Activated CD4-positive, alpha-beta memory T cell treated with anti-CD3 and anti-CD28 coated beads for 36 hours (primary cell): ENCODE measurements around the gene MAP1LC3B2. TPM values are rescaled to one million over a fixed set of nuclear protein-coding genes. Genes with fewer than 3 reads are reported as not detected.

Experiments
- CTCF ChIA-PET: fragments of 350-600 bp; sonication (Branson Sonifier 250); formaldehyde crosslinking; loops from one replicate; lab custom pipeline; 2021; ENCODE audit warnings: antibody characterized with exemption, inconsistent platforms; lab: Charles Lee
- POLR2A ChIA-PET: fragments of 350-600 bp; sonication (Branson Sonifier 250); formaldehyde crosslinking; loops from one replicate; lab custom pipeline; 2021; ENCODE audit warnings: antibody characterized with exemption; lab: Charles Lee
- DNase-seq: peaks from one replicate; pipeline ENCODE4 v3.0.0-alpha.2; 2020
- H3K27ac Mint-ChIP-seq: one replicate; pipeline ENCODE4 v1.8.0; 2021; ENCODE audit warnings: mixed read lengths
- H3K27me3 Mint-ChIP-seq: one replicate; pipeline ENCODE4 v1.8.0; 2021; ENCODE audit warnings: mixed read lengths
- H3K36me3 Mint-ChIP-seq: one replicate; pipeline ENCODE4 v1.8.0; 2021; ENCODE audit warnings: mixed read lengths
- H3K4me1 Mint-ChIP-seq: one replicate; pipeline ENCODE4 v1.8.0; 2021; ENCODE audit warnings: low read depth, mixed read lengths
- H3K4me3 Mint-ChIP-seq: one replicate; pipeline ENCODE4 v1.8.0; 2021; ENCODE audit warnings: mild to moderate bottlenecking, mixed read lengths
- H3K9me3 Mint-ChIP-seq: one replicate; pipeline ENCODE4 v1.8.0; 2021; ENCODE audit warnings: mixed read lengths
- intact Hi-C: fragments of 100-400 bp; cut with micrococcal nuclease; formaldehyde crosslinking; loops from one replicate; pipeline ENCODE4 v1.15.1; 2023
- total RNA-seq, 2 experiments: library from RNA; stranded (reverse); gene quantifications; one replicate each; pipeline ENCODE4 v1.2.3, GENCODE V29; 2021

Gene MAP1LC3B2
- total RNA-seq, 2 experiments from 2014 or later = 0.78 to 1.2 TPM

DNA sequence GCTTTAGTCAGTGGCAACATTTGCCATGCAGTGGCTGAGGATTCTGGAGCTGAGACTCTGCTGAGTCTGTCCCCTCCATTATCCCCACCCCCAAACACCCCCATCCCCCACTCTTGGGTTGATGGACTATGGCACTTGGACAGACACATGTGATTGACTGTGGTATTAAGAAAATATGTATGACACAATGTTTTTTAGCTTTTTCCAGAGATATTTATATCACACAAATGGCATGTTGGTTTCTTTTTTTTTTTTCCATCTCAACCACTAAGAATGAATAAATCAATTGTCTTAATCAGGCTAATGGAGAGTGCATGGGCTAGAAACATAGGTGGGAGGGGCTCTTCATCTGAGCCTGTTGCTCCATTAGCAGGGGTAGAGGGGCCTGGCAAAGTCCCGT is 30.7 kb upstream of the MAP1LC3B2 start:
- POLR2A ChIA-PET = no interaction called here
- no peak for DNase-seq
- Mint-ChIP-seq H3K27me3 (peaks cover 8% of the 10 kb centered on the region), H3K9me3 (no peaks in the 10 kb centered on the region), H3K4me3 (no peak overlapping the region), H3K36me3 (no peaks in the 10 kb centered on the region), H3K27ac (no peak overlapping the region), H3K4me1 (peaks cover 4% of the 10 kb centered on the region)
- intact Hi-C loops = no loop called here
- CTCF ChIA-PET = no interaction called here

DNA sequence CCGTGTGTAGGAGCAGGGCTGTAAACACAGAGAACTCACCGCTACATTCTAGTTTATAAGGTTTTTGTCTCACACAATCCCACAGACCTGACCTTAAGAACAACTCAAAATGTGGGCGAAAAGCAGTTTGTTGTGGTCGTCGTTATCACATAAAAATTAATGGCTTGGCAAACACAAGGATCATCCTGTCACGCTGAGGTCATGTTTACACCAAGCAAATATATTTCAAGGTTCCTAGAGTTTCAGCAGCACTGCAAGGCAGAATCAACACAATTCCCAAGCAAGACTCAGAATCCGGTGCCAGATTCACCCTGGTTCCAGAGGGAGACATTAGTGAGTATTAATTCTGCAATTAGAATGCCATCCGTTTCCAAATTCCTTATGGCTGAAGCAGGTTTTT is 30.1 kb upstream of the MAP1LC3B2 start:
- intact Hi-C loops = no loop called here
- Mint-ChIP-seq H3K4me3 (no peak overlapping the region), H3K27me3 (peaks cover 8% of the 10 kb centered on the region), H3K27ac (no peak overlapping the region), H3K36me3 (no peaks in the 10 kb centered on the region), H3K4me1 (peaks cover 4% of the 10 kb centered on the region), H3K9me3 (no peaks in the 10 kb centered on the region)
- DNase-seq = no peak
- ChIA-PET CTCF (no interaction called here), POLR2A (no interaction called here)

DNA sequence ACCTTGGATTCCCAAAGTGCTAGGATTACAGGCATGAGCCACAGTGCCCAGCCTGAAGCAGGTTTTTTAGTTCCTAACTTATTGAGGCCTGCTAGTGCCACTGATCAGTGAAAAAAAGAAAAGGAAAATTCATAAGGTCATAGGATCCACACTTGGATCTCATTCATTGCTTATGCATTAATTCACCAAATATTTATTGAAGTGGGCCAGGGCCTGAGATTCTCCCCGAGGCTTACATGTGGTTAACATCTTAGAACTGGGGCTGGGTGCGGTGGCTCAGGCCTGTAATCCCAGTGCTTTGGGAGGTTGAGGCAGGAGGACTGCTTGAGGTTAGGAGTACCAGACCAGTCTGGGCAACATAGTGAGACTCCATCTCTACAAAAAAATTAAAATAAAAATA is 29.5 kb upstream of the MAP1LC3B2 start:
- CTCF ChIA-PET = no interaction called here
- no peaks in the 10 kb centered on the region for H3K9me3 Mint-ChIP-seq
- intact Hi-C loops = loop anchor here (10.0 kb wide), 1 partner anchor 65 kb away; no protein-coding TSS in a partner anchor
- H3K27me3 Mint-ChIP-seq = peaks cover 5% of the 10 kb centered on the region
- POLR2A ChIA-PET = no interaction called here
- no peak overlapping the region for H3K4me3 Mint-ChIP-seq
- H3K27ac Mint-ChIP-seq = no peak overlapping the region
- DNase-seq = no peak
- peaks cover 7% of the 10 kb centered on the region for H3K4me1 Mint-ChIP-seq
- H3K36me3 Mint-ChIP-seq = no peaks in the 10 kb centered on the region

DNA sequence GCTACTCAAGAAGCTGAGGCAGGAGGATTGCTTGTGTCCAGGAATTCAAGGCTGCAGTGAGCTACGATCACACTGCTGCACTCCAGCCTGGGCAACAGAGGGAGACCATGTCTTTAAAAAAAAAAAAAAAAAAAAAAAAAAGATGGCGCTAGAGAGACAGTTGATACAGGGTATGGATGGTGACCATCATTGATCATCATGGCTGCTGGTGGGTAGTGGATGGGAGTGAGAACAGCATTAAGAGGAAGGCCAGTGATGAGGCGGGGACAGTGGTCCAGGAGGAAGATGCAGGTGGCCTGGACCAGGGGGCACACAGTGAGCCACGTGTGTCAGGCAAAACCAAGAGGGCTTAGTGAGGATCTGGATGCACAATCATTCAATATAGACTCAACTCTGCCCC is 26.8 kb upstream of the MAP1LC3B2 start:
- Mint-ChIP-seq H3K4me1 (peaks cover 14% of the 10 kb centered on the region), H3K36me3 (no peaks in the 10 kb centered on the region), H3K4me3 (no peak overlapping the region), H3K27me3 (peaks cover 3% of the 10 kb centered on the region), H3K27ac (no peak overlapping the region), H3K9me3 (no peaks in the 10 kb centered on the region)
- ChIA-PET CTCF (interaction anchor here (0.6 to 1.0 kb wide), 2 partner anchors 417 to 464 kb away, joined by 3 to 4 read pairs; no protein-coding TSS in a partner anchor), POLR2A (no interaction called here)
- intact Hi-C loops = loop anchor here (10.0 kb wide), 1 partner anchor 62 kb away; no protein-coding TSS in a partner anchor
- no peak for DNase-seq

DNA sequence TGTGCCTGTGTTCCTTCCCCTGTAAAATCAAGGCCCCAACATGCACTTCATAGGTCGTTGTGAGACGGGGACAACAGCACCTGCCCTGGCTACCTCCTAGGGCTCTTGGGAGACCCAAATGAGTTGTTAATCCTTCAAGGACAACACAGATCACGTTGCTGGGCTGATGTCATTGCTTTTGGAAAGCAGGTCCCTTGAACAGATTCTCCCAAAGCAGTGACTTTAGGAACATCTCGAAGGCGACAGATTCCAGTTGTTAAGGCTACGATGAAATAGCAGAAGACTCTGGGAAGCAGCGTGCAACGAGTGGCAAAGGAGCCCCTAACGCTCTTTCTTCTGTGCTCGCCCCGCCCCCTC is 26.2 kb upstream of the MAP1LC3B2 start:
- POLR2A ChIA-PET = no interaction called here

DNA sequence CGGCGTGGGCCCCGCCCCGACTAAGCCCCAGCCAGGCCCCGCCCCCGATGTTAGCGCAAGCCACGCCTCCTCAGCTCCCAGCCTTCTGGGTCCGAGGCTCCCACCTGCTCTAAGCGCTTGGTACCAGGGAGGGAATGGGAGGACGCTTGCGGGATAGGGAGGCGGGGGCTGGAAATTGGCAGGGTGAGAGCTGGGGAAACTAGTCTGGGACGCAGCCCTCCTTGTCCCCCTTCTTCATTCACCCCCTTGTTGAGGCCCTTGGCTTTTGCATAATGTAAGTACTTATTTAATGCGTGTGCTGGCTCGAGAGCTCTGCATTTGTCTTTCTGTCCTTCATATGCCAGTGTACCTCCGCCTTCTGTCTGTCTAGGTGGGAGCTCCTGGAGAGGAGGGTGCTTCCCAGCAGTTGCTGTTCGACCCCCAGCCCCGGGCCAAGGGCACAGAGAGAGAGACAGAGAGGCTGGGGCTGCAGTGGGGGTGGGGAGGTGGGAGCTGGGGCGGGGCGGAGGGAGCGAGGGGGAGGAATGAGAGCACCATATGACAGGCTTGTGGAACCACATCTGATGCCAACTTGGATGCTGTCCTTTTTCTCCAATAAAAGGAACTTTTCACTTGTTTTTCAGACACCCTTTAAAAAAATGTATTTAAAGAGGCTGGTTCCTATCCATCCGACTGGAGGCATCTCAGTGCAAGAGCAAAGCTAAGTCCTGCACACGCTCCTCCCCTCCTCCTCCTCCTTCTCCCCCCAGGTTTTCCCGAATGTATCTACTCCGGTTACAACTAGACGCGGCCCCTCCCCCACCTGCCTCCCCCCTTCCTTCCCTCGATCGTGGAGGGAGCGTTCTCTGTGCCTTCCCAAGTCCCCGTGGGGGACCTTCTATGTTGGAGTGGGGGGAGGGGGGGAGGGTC is 25.6 kb upstream of the MAP1LC3B2 start:
- Mint-ChIP-seq H3K27me3 (no peaks in the 10 kb centered on the region), H3K9me3 (no peaks in the 10 kb centered on the region), H3K4me3 (peak overlapping the region; percentile 78), H3K27ac (no peak overlapping the region), H3K36me3 (no peaks in the 10 kb centered on the region), H3K4me1 (peaks cover 24% of the 10 kb centered on the region)
- peak; percentile 84 for DNase-seq
- intact Hi-C loops = loop anchor here (1.0 to 10.0 kb wide), 2 partner anchors 26 to 61 kb away; partner anchors contain the start of gene MAP1LC3B2
- POLR2A ChIA-PET = no interaction called here
- CTCF ChIA-PET = interaction anchor here (1.1 kb wide), 1 partner anchor 25 kb away, joined by 3 read pairs; the partner anchor contains the start of gene MAP1LC3B2

More for the DNA sequence above, 26.2 kb upstream of the MAP1LC3B2 start:
- Mint-ChIP-seq H3K27me3 (no peaks in the 10 kb centered on the region), H3K36me3 (no peaks in the 10 kb centered on the region), H3K4me1 (peaks cover 19% of the 10 kb centered on the region), H3K27ac (no peak overlapping the region), H3K4me3 (peak overlapping the region; percentile 78), H3K9me3 (no peaks in the 10 kb centered on the region)
- DNase-seq = no peak
- intact Hi-C loops = loop anchor here (1.0 to 10.0 kb wide), 2 partner anchors 26 to 62 kb away; partner anchors contain the start of gene MAP1LC3B2
- CTCF ChIA-PET = interaction anchor here (1.1 kb wide), 1 partner anchor 26 kb away, joined by 3 read pairs; the partner anchor contains the start of gene MAP1LC3B2

DNA sequence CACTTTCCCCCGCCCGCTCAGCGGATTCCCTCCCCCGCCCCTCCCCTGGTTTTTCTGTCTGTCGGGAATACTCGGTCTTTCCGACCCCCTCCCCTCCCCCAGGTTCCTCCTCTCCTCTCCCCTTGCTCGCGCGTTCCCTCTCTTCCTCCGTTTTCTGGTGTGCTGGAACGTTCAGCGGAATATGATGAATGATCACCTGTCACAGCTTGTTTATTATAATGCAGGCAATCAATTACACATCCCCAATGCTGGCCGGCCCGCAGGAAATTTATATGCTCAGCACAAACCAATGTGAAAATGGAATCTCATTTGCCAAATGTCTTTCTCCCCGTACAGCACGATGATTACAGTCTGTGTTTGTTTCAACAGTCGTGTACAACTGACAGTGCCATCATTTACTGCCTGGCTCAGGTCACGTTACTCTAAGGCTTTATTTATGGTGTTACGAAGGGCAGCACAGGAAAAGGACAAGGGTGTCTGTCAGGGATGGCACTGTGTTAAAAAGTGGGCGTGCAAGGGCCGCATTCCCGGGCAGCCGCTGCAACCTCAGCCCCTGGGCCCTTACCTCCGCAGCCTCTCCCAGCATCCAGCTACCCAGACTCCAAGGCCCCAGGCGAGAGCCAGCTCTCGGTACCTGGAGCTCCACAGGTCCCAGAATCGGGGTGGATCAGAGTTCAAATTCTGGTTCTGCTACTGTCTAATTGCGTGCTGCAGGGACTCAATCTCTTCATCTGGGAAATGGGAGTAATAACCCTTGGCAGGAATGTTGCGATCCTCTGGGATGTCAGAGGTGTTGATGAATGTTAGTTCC is 24.7 kb upstream of the MAP1LC3B2 start:
- POLR2A ChIA-PET = no interaction called here
- no peak overlapping the region for H3K27ac Mint-ChIP-seq
- intact Hi-C loops = loop anchor here (10.0 kb wide), 1 partner anchor 60 kb away; no protein-coding TSS in a partner anchor
- H3K4me3 Mint-ChIP-seq = peak overlapping the region; percentile 78
- DNase-seq = no peak
- no peaks in the 10 kb centered on the region for H3K9me3 Mint-ChIP-seq
- H3K4me1 Mint-ChIP-seq = peaks cover 27% of the 10 kb centered on the region
- no peaks in the 10 kb centered on the region for H3K36me3 Mint-ChIP-seq
- CTCF ChIA-PET = no interaction called here
- H3K27me3 Mint-ChIP-seq = no peaks in the 10 kb centered on the region

DNA sequence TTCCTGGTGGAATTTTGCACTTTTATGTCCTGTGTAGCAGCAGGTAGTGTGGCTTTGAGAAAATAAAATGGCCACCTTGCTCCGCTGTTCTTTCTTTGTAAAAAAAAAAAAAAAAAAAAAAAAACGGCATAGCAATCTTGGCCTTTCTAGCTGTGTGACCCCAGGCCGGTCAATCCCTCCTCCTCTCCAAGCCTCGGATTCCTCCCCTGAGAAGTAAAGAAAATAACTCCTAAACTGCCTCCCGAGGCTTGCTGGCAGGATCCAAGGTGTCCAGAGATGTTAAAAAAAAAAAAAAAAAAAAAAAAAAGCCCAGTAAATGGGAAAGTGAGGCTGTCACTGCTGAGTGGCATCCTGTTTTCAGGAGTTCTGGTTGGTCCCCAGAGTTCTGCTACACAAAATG is 23.9 kb upstream of the MAP1LC3B2 start:
- POLR2A ChIA-PET = no interaction called here
- no peaks in the 10 kb centered on the region for H3K36me3 Mint-ChIP-seq
- no peaks in the 10 kb centered on the region for H3K9me3 Mint-ChIP-seq
- H3K27me3 Mint-ChIP-seq = no peaks in the 10 kb centered on the region
- H3K4me3 Mint-ChIP-seq = no peak overlapping the region
- DNase-seq = no peak
- H3K4me1 Mint-ChIP-seq = peaks cover 27% of the 10 kb centered on the region
- no peak overlapping the region for H3K27ac Mint-ChIP-seq
- intact Hi-C loops = loop anchor here (10.0 kb wide), 1 partner anchor 60 kb away; no protein-coding TSS in a partner anchor
- CTCF ChIA-PET = no interaction called here

DNA sequence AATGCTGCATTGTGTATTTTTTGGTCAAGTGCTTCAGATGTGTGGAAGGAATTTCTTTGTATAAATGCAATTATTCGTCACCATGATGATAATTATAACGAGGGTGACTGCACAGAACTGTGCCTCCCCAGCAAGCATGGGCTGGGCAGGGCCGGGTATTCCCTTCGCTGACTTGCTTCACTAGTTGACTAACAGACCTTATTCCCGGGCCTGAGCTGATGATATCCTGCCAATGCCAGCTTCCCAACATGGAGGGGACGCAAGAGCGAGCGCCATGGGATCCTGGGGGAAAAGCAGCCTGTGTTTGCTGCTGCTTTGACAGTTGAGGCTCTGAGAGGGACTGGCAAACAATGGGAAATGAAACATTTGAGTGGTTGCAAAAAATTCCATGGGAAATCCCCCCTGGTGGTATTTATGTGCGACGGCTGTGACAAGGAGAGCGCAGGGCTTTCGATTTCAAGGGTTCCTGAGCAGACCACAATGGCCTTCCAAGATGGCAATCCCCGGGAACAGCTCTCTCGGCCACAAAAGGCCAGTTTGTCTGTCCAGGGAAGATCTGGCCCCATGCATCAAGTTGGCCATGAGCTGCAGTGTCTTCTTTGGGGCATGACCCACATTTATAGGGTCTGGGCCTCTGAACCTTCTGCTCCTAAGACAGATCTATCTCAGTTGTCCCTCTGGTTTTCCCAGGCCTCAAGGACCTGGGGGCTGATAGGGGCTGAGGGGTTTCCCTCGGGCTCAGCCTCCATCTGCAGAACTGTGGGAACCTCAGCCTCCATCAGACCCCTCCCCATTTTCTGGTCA is 21.9 kb upstream of the MAP1LC3B2 start:
- H3K4me3 Mint-ChIP-seq = no peak overlapping the region
- H3K27me3 Mint-ChIP-seq = no peaks in the 10 kb centered on the region
- peaks cover 27% of the 10 kb centered on the region for H3K4me1 Mint-ChIP-seq
- ChIA-PET POLR2A (interaction anchor here (2.0 kb wide), 1 partner anchor 23 kb away, joined by 10 read pairs; the partner anchor contains the start of gene MAP1LC3B2), CTCF (interaction anchor here (1.1 to 1.8 kb wide), 2 partner anchors 28 to 136 kb away, joined by 3 to 4 read pairs; no protein-coding TSS in a partner anchor)
- intact Hi-C loops = loop anchor here (10.0 kb wide), 1 partner anchor 57 kb away; no protein-coding TSS in a partner anchor
- H3K27ac Mint-ChIP-seq = no peak overlapping the region
- DNase-seq = peak; percentile 28
- no peaks in the 10 kb centered on the region for H3K36me3 Mint-ChIP-seq
- peaks cover 4% of the 10 kb centered on the region for H3K9me3 Mint-ChIP-seq

DNA sequence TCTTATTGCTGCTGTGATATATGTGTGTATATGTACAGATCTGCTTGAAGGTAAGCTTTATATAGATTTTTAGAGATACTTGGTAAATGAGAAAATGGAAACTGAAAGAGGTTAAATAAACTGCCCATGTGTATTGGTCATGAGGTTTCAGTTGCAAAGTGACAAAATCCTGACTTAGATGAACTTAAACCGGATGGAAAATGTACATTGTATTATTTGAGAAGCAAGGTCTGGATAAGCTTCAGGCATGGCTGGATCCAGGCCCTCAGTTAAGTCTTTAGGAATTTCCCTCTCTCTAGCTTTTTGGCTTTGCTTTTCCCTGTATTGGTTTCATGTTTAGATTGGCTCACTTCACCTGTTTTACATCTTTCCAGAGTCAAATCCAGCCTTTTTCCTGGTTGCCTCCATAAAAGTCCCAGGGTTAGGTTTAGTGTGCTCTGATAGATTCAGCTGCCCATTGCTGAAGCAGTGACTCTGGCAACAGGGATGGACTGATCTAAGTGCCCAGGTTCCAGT is 21.0 kb upstream of the MAP1LC3B2 start:
- DNase-seq = no peak
- Mint-ChIP-seq H3K27ac (no peak overlapping the region), H3K4me1 (peaks cover 23% of the 10 kb centered on the region), H3K36me3 (no peaks in the 10 kb centered on the region), H3K9me3 (peaks cover 4% of the 10 kb centered on the region), H3K27me3 (no peaks in the 10 kb centered on the region), H3K4me3 (no peak overlapping the region)
- intact Hi-C loops = loop anchor here (1.0 to 10.0 kb wide), 2 partner anchors 21 to 57 kb away; partner anchors contain the start of gene MAP1LC3B2
- ChIA-PET POLR2A (interaction anchor here (2.0 kb wide), 1 partner anchor 22 kb away, joined by 10 read pairs; the partner anchor contains the start of gene MAP1LC3B2), CTCF (interaction anchor here (1.1 to 1.8 kb wide), 2 partner anchors 29 to 135 kb away, joined by 3 to 4 read pairs; no protein-coding TSS in a partner anchor)
